HepG2 (cell line): Measurements from ENCODE around the gene DMGDH. TPM values are rescaled to one million over a fixed set of nuclear protein-coding genes. Genes with fewer than 3 reads are reported as not detected.
A peak's percentile ranks its signal among the peaks of the same experiment; 100 is the strongest.

Experiments used
- ISX ChIP-seq: sonication (generic); formaldehyde crosslinking; conservative IDR thresholded peaks from 2 replicates; pipeline ENCODE4 v1.5.0; 2020; ENCODE audit warnings: missing genetic modification reagents
- KAT8 ChIP-seq: IDR thresholded peaks from 2 replicates; pipeline ENCODE4 v1.6.1; 2016; ENCODE audit warnings: missing genetic modification reagents, missing compliant biosample characterization
- MTF1 ChIP-seq: sonication (generic); formaldehyde crosslinking; IDR thresholded peaks from 2 replicates; pipeline ENCODE4 v1.5.0; 2020; ENCODE audit warnings: missing genetic modification reagents
- MXI1 ChIP-seq: IDR thresholded peaks from 3 replicates; pipeline ENCODE4 v1.6.1; 2012; ENCODE audit warnings: low read depth, low read length, inconsistent platforms, borderline replicate concordance
- PHB2 ChIP-seq: fragments of 450-650 bp; IDR thresholded peaks from 2 replicates; pipeline ENCODE4 v1.6.1; 2018; ENCODE audit not compliant: partially characterized antibody
- ZBTB3 ChIP-seq: sonication (generic); formaldehyde crosslinking; IDR thresholded peaks from 2 replicates; pipeline ENCODE4 v1.4.0; 2020; ENCODE audit warnings: low read depth, mild to moderate bottlenecking, moderate library complexity, missing genetic modification reagents, borderline replicate concordance
- ZNF207 ChIP-seq: fragments of 450-650 bp; IDR thresholded peaks from 2 replicates; pipeline ENCODE4 v1.6.1; 2016; ENCODE audit warnings: antibody characterized with exemption, borderline replicate concordance
- ZNF3 ChIP-seq: IDR thresholded peaks from 2 replicates; pipeline ENCODE4 v1.7.0; 2017; ENCODE audit warnings: inconsistent platforms
- ZNF550 ChIP-seq: sonication (generic); formaldehyde crosslinking; IDR thresholded peaks from 2 replicates; pipeline ENCODE4 v1.4.0; 2020; ENCODE audit warnings: mild to moderate bottlenecking, missing genetic modification reagents, borderline replicate concordance
- ZNF747 ChIP-seq: sonication (generic); formaldehyde crosslinking; IDR thresholded peaks from 2 replicates; pipeline ENCODE4 v1.8.1; 2023; ENCODE audit warnings: missing genetic modification reagents, mild to moderate bottlenecking, borderline replicate concordance
- ZNF749 ChIP-seq: sonication (generic); formaldehyde crosslinking; IDR thresholded peaks from 2 replicates; pipeline ENCODE4 v1.8.0; 2022; ENCODE audit warnings: mild to moderate bottlenecking, missing genetic modification reagents, moderate library complexity, borderline replicate concordance
- polyA plus RNA-seq, 8 experiments: library from polyadenylated mRNA; depleted of rRNA in 3 of 8; stranded (reverse) in 7 of 8; unstranded in 1 of 8; fragments of >200 nt; fragmentation: Illumina TruSeq in 4 of 8; extraction: Trizol in 4 of 8; gene quantifications; 2 replicates each; pipeline versions ENCODE4 v1.2.1 to v1.2.3, GENCODE V29; 2011 to 2016; ENCODE audit warnings: low read depth in 4 of 8, missing spikeins in 1 of 8, mixed read lengths in 1 of 8; ENCODE audit not compliant: insufficient read depth in 1 of 8
- total RNA-seq, 5 experiments: library from RNA; depleted of rRNA; stranded (reverse); fragments of >200 nt; fragmentation: Illumina TruSeq; extraction: Trizol; gene quantifications; 2 replicates each; pipeline ENCODE4 v1.2.3, GENCODE V29; 2016; ENCODE audit warnings: low read depth in 1 of 5
- TF ChIP-seq, protein P1 (sequence below): sonication (generic); formaldehyde crosslinking; IDR thresholded peaks from 2 replicates; pipeline ENCODE4 v1.4.0; 2020; ENCODE audit warnings: missing genetic modification reagents
- TF ChIP-seq, protein P2 (sequence below): sonication (generic); formaldehyde crosslinking; IDR thresholded peaks from 2 replicates; pipeline ENCODE4 v1.4.0; 2020; ENCODE audit warnings: missing genetic modification reagents, borderline replicate concordance
- TF ChIP-seq, protein P3 (sequence below): sonication (generic); formaldehyde crosslinking; IDR thresholded peaks from 2 replicates; pipeline ENCODE4 v1.9.0; 2022; ENCODE audit warnings: low read depth, missing genetic modification reagents
- TF ChIP-seq, protein P4 (sequence below): sonication (generic); formaldehyde crosslinking; IDR thresholded peaks from 2 replicates; pipeline ENCODE4 v1.8.0; 2022; ENCODE audit warnings: mild to moderate bottlenecking, missing genetic modification reagents; ENCODE audit not compliant: insufficient replicate concordance
- TF ChIP-seq, protein P5 (sequence below): sonication (generic); formaldehyde crosslinking; IDR thresholded peaks from 2 replicates; pipeline ENCODE4 v1.4.0; 2020; ENCODE audit warnings: missing genetic modification reagents, borderline replicate concordance
- TF ChIP-seq, protein P6 (sequence below): IDR thresholded peaks from 2 replicates; pipeline ENCODE4 v1.6.1; 2012; ENCODE audit warnings: inconsistent platforms

Gene DMGDH
- total and polyA plus RNA-seq, 2 of the 13 experiments (the other 11 are each of a cell fraction or from before 2014, with no cell fraction given), result 3.6 to 7.9 TPM

DNA sequence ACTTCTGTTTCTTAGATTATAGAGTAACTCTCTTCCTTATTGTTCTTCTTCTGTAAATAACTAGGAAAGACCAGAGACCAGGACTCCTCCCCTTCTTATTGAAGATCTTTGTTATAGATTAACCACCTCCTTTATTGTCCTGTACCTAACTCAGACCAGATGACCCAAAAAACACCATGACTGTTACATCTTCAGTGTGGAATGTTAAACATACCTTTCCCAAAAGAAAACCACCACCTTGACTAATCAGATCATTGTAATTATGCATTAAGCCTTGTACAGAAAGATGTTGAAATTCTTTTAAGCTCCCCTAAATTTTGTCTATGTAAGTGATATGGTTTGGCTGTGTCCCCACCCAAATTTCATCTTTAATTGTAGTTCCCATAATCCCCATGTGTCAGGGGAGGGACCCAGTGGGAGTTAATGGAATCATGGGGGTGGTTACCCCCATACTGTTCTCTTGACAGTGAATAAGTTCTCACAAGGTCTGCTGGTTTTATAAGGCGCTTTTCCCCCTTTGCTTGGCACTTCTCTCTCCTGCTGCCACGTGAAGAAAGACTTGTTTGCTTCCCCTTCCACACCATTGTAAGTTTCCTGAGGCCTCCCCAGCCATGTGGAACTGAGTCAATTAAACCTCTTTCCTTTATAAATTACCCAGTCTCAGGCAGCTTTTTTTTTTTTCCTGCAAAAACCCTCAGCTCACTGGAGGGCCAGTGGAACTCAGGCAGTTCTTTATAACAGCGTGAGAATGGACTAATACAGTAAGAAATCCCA is 110.6 kb downstream of the DMGDH start (continued):
- TF ChIP-seq ZNF3 (CRISPR knock-in tag) (no peak), ZNF747 (CRISPR knock-in tag) (no peak), ZNF550 (CRISPR knock-in tag) (no peak), ZBTB3 (CRISPR knock-in tag) (no peak), MTF1 (no peak), ZNF749 (CRISPR knock-in tag) (no peak), ISX (CRISPR knock-in tag) (no peak), ZNF207 (no peak), KAT8 (CRISPR knock-in tag) (0 out of 2 replicates have a peak, but pooled peaks have one; percentile 14), MXI1 (no peak), PHB2 (no peak)
- TF ChIP-seq, protein P1, sequence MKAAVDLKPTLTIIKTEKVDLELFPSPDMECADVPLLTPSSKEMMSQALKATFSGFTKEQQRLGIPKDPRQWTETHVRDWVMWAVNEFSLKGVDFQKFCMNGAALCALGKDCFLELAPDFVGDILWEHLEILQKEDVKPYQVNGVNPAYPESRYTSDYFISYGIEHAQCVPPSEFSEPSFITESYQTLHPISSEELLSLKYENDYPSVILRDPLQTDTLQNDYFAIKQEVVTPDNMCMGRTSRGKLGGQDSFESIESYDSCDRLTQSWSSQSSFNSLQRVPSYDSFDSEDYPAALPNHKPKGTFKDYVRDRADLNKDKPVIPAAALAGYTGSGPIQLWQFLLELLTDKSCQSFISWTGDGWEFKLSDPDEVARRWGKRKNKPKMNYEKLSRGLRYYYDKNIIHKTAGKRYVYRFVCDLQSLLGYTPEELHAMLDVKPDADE (CRISPR knock-in tag), result no peak
- TF ChIP-seq, protein P2, sequence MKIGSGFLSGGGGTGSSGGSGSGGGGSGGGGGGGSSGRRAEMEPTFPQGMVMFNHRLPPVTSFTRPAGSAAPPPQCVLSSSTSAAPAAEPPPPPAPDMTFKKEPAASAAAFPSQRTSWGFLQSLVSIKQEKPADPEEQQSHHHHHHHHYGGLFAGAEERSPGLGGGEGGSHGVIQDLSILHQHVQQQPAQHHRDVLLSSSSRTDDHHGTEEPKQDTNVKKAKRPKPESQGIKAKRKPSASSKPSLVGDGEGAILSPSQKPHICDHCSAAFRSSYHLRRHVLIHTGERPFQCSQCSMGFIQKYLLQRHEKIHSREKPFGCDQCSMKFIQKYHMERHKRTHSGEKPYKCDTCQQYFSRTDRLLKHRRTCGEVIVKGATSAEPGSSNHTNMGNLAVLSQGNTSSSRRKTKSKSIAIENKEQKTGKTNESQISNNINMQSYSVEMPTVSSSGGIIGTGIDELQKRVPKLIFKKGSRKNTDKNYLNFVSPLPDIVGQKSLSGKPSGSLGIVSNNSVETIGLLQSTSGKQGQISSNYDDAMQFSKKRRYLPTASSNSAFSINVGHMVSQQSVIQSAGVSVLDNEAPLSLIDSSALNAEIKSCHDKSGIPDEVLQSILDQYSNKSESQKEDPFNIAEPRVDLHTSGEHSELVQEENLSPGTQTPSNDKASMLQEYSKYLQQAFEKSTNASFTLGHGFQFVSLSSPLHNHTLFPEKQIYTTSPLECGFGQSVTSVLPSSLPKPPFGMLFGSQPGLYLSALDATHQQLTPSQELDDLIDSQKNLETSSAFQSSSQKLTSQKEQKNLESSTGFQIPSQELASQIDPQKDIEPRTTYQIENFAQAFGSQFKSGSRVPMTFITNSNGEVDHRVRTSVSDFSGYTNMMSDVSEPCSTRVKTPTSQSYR (CRISPR knock-in tag), result no peak
- TF ChIP-seq, protein P3, sequence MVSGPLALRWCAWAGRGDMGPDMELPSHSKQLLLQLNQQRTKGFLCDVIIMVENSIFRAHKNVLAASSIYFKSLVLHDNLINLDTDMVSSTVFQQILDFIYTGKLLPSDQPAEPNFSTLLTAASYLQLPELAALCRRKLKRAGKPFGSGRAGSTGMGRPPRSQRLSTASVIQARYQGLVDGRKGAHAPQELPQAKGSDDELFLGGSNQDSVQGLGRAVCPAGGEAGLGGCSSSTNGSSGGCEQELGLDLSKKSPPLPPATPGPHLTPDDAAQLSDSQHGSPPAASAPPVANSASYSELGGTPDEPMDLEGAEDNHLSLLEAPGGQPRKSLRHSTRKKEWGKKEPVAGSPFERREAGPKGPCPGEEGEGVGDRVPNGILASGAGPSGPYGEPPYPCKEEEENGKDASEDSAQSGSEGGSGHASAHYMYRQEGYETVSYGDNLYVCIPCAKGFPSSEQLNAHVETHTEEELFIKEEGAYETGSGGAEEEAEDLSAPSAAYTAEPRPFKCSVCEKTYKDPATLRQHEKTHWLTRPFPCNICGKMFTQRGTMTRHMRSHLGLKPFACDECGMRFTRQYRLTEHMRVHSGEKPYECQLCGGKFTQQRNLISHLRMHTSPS (CRISPR knock-in tag), result no peak
- TF ChIP-seq, protein P4, sequence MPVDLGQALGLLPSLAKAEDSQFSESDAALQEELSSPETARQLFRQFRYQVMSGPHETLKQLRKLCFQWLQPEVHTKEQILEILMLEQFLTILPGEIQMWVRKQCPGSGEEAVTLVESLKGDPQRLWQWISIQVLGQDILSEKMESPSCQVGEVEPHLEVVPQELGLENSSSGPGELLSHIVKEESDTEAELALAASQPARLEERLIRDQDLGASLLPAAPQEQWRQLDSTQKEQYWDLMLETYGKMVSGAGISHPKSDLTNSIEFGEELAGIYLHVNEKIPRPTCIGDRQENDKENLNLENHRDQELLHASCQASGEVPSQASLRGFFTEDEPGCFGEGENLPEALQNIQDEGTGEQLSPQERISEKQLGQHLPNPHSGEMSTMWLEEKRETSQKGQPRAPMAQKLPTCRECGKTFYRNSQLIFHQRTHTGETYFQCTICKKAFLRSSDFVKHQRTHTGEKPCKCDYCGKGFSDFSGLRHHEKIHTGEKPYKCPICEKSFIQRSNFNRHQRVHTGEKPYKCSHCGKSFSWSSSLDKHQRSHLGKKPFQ, result no peak
- TF ChIP-seq, protein P5, sequence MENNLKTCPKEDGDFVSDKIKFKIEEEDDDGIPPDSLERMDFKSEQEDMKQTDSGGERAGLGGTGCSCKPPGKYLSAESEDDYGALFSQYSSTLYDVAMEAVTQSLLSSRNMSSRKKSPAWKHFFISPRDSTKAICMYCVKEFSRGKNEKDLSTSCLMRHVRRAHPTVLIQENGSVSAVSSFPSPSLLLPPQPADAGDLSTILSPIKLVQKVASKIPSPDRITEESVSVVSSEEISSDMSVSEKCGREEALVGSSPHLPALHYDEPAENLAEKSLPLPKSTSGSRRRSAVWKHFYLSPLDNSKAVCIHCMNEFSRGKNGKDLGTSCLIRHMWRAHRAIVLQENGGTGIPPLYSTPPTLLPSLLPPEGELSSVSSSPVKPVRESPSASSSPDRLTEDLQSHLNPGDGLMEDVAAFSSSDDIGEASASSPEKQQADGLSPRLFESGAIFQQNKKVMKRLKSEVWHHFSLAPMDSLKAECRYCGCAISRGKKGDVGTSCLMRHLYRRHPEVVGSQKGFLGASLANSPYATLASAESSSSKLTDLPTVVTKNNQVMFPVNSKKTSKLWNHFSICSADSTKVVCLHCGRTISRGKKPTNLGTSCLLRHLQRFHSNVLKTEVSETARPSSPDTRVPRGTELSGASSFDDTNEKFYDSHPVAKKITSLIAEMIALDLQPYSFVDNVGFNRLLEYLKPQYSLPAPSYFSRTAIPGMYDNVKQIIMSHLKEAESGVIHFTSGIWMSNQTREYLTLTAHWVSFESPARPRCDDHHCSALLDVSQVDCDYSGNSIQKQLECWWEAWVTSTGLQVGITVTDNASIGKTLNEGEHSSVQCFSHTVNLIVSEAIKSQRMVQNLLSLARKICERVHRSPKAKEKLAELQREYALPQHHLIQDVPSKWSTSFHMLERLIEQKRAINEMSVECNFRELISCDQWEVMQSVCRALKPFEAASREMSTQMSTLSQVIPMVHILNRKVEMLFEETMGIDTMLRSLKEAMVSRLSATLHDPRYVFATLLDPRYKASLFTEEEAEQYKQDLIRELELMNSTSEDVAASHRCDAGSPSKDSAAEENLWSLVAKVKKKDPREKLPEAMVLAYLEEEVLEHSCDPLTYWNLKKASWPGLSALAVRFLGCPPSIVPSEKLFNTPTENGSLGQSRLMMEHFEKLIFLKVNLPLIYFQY, result no peak
- TF ChIP-seq, protein P6, sequence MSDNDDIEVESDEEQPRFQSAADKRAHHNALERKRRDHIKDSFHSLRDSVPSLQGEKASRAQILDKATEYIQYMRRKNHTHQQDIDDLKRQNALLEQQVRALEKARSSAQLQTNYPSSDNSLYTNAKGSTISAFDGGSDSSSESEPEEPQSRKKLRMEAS, result no peak
